Fibroblast of mammary gland (primary cell): ENCODE measurements around the gene COPS3.

Experiments
- DNase-seq: peaks from one replicate; pipeline ENCODE4 v3.0.0-alpha.2; 2010; ENCODE audit warnings: low read depth
- H3K4me3 ChIP-seq: 2 replicates; pipeline ENCODE4 v1.5.1; 2011; ENCODE audit warnings: low read depth, mild to moderate bottlenecking, low read length, moderate library complexity; ENCODE audit not compliant: control insufficient read depth
- CTCF ChIP-seq: conservative IDR thresholded peaks from 2 replicates; pipeline ENCODE4 v1.5.1; 2011; ENCODE audit warnings: low read depth, low read length, inconsistent platforms; ENCODE audit not compliant: control insufficient read depth, insufficient read depth

COPS3 gene

GRCh38 chr17:17322516-17323510 lies 41.8 kb upstream of the COPS3 start:
- no peak for TF ChIP-seq CTCF
- H3K4me3 ChIP-seq: no peak overlapping the region
- DNase-seq: no peak

- no peak for DNase-seq
- TF ChIP-seq CTCF: no peak
- no peak overlapping the region for H3K4me3 ChIP-seq
Measured at GRCh38 chr17:17321356-17322025, 40.4 kb upstream of the COPS3 start.

- DNase-seq: no peak
- TF ChIP-seq CTCF: no peak
- H3K4me3 ChIP-seq: no peak overlapping the region
Measured at GRCh38 chr17:17320911-17321220, 39.8 kb upstream of the COPS3 start.

- no peak for TF ChIP-seq CTCF
- no peak overlapping the region for H3K4me3 ChIP-seq
- DNase-seq: no peak
Measured at GRCh38 chr17:17320188-17320910, 39.3 kb upstream of the COPS3 start.

- no peak for TF ChIP-seq CTCF
- DNase-seq: no peak
Measured at GRCh38 chr17:17315142-17315821, 34.2 kb upstream of the COPS3 start.

GRCh38 chr17:17314501-17315071 lies 33.5 kb upstream of the COPS3 start:
- TF ChIP-seq CTCF: no peak
- no peak overlapping the region for H3K4me3 ChIP-seq
- DNase-seq: no peak

More at GRCh38 chr17:17315142-17315821, 34.2 kb upstream of the COPS3 start:
- H3K4me3 ChIP-seq: no peak overlapping the region
